Stimulated activated CD4-positive, alpha-beta T cell treated with anti-CD3 and anti-CD28 coated beads, Interleukin-15, amount 100 ng/mL, for 1 hour (primary cell): ENCODE data around the gene FAM131A.
A peak's percentile ranks its signal among the peaks of the same experiment; 100 is the strongest.

Experiments
- DNase-seq, 2 donors: peaks; one replicate each; pipeline ENCODE4 v3.0.0-alpha.2; 2020; ENCODE audit warnings: low read depth in 1 of 2, low spot score in 1 of 2

FAM131A gene

GRCh38 chr3:184373422-184373821 is 36.0 kb downstream of the FAM131A start:
- DNase-seq = no peak

- DNase-seq = no peak
Measured at GRCh38 chr3:184375747-184376461, 38.5 kb downstream of the FAM131A start.

- no peak for DNase-seq
Measured at GRCh38 chr3:184377374-184377773, 40.0 kb downstream of the FAM131A start.

- no peak for DNase-seq
Measured at GRCh38 chr3:184377882-184378445, 40.6 kb downstream of the FAM131A start, which contains the start of gene THPO. TSS of gene THPO (minus strand) at chr3:184378207. CDS start at chr3:184376259, 1,948 bp downstream.

GRCh38 chr3:184378651-184379357 is 41.4 kb downstream of the FAM131A start:
- no peak for DNase-seq

GRCh38 chr3:184379358-184380184 is 42.2 kb downstream of the FAM131A start, which contains the start of gene CHRD:
TSS of gene CHRD (plus strand) at chr3:184380054. CDS start at chr3:184380319, 265 bp downstream.
- no peak for DNase-seq

GRCh38 chr3:184380185-184380626 is 42.8 kb downstream of the FAM131A start:
- peak in 1 of 2 donors; percentile 14 for DNase-seq

GRCh38 chr3:184380627-184381260 is 43.3 kb downstream of the FAM131A start:
- DNase-seq = no peak

- DNase-seq = no peak
Measured at GRCh38 chr3:184381261-184382224, 44.1 kb downstream of the FAM131A start.

GRCh38 chr3:184382326-184383032 is 45.1 kb downstream of the FAM131A start:
- no peak for DNase-seq

- no peak for DNase-seq
Measured at GRCh38 chr3:184383033-184383740, 45.8 kb downstream of the FAM131A start.

- DNase-seq = no peak
Measured at GRCh38 chr3:184384342-184384741, 46.9 kb downstream of the FAM131A start.

- no peak for DNase-seq
Measured at GRCh38 chr3:184384856-184385422, 47.5 kb downstream of the FAM131A start.

- no peak for DNase-seq
Measured at GRCh38 chr3:184386047-184386806, 48.8 kb downstream of the FAM131A start.

- no peak for DNase-seq
Measured at GRCh38 chr3:184387174-184387714, 49.8 kb downstream of the FAM131A start.

- no peak for DNase-seq
Measured at GRCh38 chr3:184388164-184388935, 51.0 kb downstream of the FAM131A start.
